K562 (cell line): ENCODE data around the gene SHC1. TPM values are rescaled to one million over a fixed set of nuclear protein-coding genes. Genes with fewer than 3 reads are reported as not detected.

Experiments used
- ATAC-seq: fragments of 200-7000 bp; cut with Tn5 transposase; 3 replicates; pipeline ENCODE4 v1.9.1; 2020; ENCODE audit warnings: moderate library complexity
- BruUV-seq: library from RNA; stranded (reverse); fragments of 400-500 nt; replicated peaks from 2 replicates; lab custom pipeline; 2021; lab: Mats Ljungman, UMichigan
- CTCF ChIA-PET: fragments of 300-600 bp; formaldehyde crosslinking; extraction: SDS; loops from one replicate; lab custom pipeline; 2021; ENCODE audit warnings: low intra/inter-chr PET ratio; lab: Yijun Ruan, JAX
- POLR2A ChIA-PET: fragments of 300-600, 350-650 bp; sonication (Branson Sonifier 250); formaldehyde crosslinking; extraction: SDS; loops from one replicate; lab custom pipeline; 2021; ENCODE audit warnings: antibody characterized with exemption, inconsistent platforms; lab: Yijun Ruan, JAX
- DNase-seq, 4 experiments: peaks; one replicate each; pipeline versions ENCODE4 v3.0.0 to v3.0.0-alpha.2; 2011 to 2018; ENCODE audit warnings: low spot score in 3 of 4, mixed read lengths in 3 of 4; ENCODE audit errors: extremely low read depth in 1 of 4
- FAIRE-seq: peaks from 2 replicates; lab custom pipeline; 2011; peaks lifted over from hg19 to GRCh38; lab: Jason Lieb, UNC
- H2AFZ ChIP-seq: 2 replicates; pipeline ENCODE4 v1.6.0; 2011; ENCODE audit warnings: low read depth, low read length, control low read depth, inconsistent platforms
- H3K27ac ChIP-seq: fragments of 200-600 bp; 3 replicates; pipeline ENCODE4 v1.8.0; 2011; ENCODE audit warnings: low read depth, mild to moderate bottlenecking, control low read depth, inconsistent platforms, low read length, moderate library complexity, mixed read lengths; ENCODE audit errors: extremely low read depth
- H3K27me3 ChIP-seq, 2 experiments: fragments of 300-600 bp in 1 of 2; 2 replicates in 1 of 2; 3 replicates in 1 of 2; pipeline versions ENCODE4 v1.6.0 to v1.8.0; 2011; ENCODE audit warnings: inconsistent platforms in 2 of 2, low read length in 2 of 2, mild to moderate bottlenecking in 1 of 2, mixed read lengths in 1 of 2, moderate library complexity in 1 of 2; ENCODE audit not compliant: control insufficient read depth in 2 of 2, insufficient read depth in 2 of 2
- H3K36me3 ChIP-seq: fragments of 300-600 bp; 3 replicates; pipeline ENCODE4 v1.8.0; 2011; ENCODE audit warnings: mild to moderate bottlenecking, low read length, inconsistent platforms; ENCODE audit not compliant: control insufficient read depth, insufficient read depth
- H3K4me1 ChIP-seq, 2 experiments: fragments of 200-600 bp in 1 of 2; replicated peaks in 1 of 2; 2 replicates in 1 of 2; 3 replicates in 1 of 2; pipeline versions ENCODE4 v1.5.1 to v1.8.0; 2011; ENCODE audit warnings: inconsistent platforms in 2 of 2, low read length in 2 of 2, mild to moderate bottlenecking in 1 of 2, mixed read lengths in 1 of 2, moderate library complexity in 1 of 2; ENCODE audit not compliant: control insufficient read depth in 2 of 2, insufficient read depth in 2 of 2
- H3K4me2 ChIP-seq: 2 replicates; pipeline ENCODE4 v1.6.1; 2011; ENCODE audit warnings: low read length, control low read depth, inconsistent platforms, mixed read lengths; ENCODE audit not compliant: insufficient read depth
- H3K4me3 ChIP-seq: fragments of 200-600 bp; sonication (generic), shearing (Covaris generic); 2 replicates; pipeline ENCODE4 v1.5.1; 2016; ENCODE audit warnings: control low read depth, inconsistent platforms
- H3K79me2 ChIP-seq: fragments of 200-600 bp; 3 replicates; pipeline ENCODE4 v1.8.0; 2011; ENCODE audit warnings: low read length, inconsistent platforms; ENCODE audit not compliant: control insufficient read depth, insufficient read depth
- H3K9ac ChIP-seq, 2 experiments: 2 replicates each; pipeline versions ENCODE4 v1.6.0 to v1.6.1; 2011; ENCODE audit warnings: low read depth in 2 of 2, low read length in 2 of 2, control low read depth in 1 of 2, inconsistent platforms in 1 of 2, mild to moderate bottlenecking in 1 of 2, mixed read lengths in 1 of 2; ENCODE audit not compliant: insufficient read depth in 1 of 2
- H3K9me1 ChIP-seq: one replicate; pipeline ENCODE4 v1.6.0; 2011; ENCODE audit warnings: inconsistent platforms, mild to moderate bottlenecking, low read length, moderate library complexity; ENCODE audit not compliant: control insufficient read depth, insufficient read depth
- H3K9me3 ChIP-seq: replicated peaks from 2 replicates; pipeline ENCODE4 v1.5.1; 2011; ENCODE audit warnings: low read depth, low read length, inconsistent platforms; ENCODE audit not compliant: control insufficient read depth, insufficient read depth
- H4K20me1 ChIP-seq: replicated peaks from 2 replicates; pipeline ENCODE4 v1.6.1; 2011; ENCODE audit warnings: low read length, inconsistent platforms, mixed read lengths; ENCODE audit not compliant: control insufficient read depth, insufficient read depth
- ADNP ChIP-seq: fragments of 200-800 bp; sonication (Bioruptor generic); IDR thresholded peaks from 2 replicates; pipeline ENCODE4 v1.6.1; 2016; ENCODE audit warnings: missing genetic modification characterization, missing compliant biosample characterization
- WGBS: fragments of 100-300 bp; shearing (Covaris generic); methylation state at CpG from one replicate; pipeline ENCODE4 v1.1.6; 2016; ENCODE audit warnings: low coverage, mixed read lengths; ENCODE audit not compliant: insufficient coverage; ENCODE audit errors: missing lambda C conversion rate; 5-methylcytosine and 5-hydroxymethylcytosine counted together
- in situ Hi-C: fragments of 300-500 bp; cut with MboI; formaldehyde crosslinking; loops from 4 replicates; pipeline ENCODE4 v1.15.0; 2018; ENCODE audit warnings: inconsistent platforms, mixed read lengths
- intact Hi-C: fragments of 100-400 bp; cut with micrococcal nuclease; formaldehyde crosslinking; loops from 2 replicates; pipeline ENCODE4 v1.14.2; 2022
- polyA plus RNA-seq, 8 experiments: library from polyadenylated mRNA; depleted of rRNA in 4 of 8; stranded (reverse) in 5 of 8; unstranded in 3 of 8; fragments of >200 nt; fragmentation: Nextera tagmentation in 2 of 8; fragmentation: Illumina TruSeq in 1 of 8; extraction: Ambion mirVana in 2 of 8; extraction: Trizol in 1 of 8; gene quantifications; 2 replicates each; pipeline versions ENCODE4 v1.2.1 to v1.2.3, GENCODE V29; 2011 to 2014; ENCODE audit warnings: inconsistent platforms in 1 of 8, missing spikeins in 1 of 8
- total RNA-seq, 7 experiments: library from RNA; depleted of rRNA in 6 of 7; stranded (reverse); fragments of >200 nt in 6 of 7; fragmentation: Illumina TruSeq in 2 of 7; extraction: Trizol in 2 of 7; gene quantifications; 2 replicates each; pipeline versions ENCODE4 v1.2.1 to v1.2.3, GENCODE V29; 2011 to 2021; ENCODE audit warnings: low replicate concordance in 1 of 7
- TF ChIP-seq, protein P1 (sequence below): fragments of 450-650 bp; IDR thresholded peaks from 2 replicates; pipeline ENCODE4 v1.6.1; 2018; ENCODE audit not compliant: partially characterized antibody

The SHC1 gene
- total and polyA plus RNA-seq, 9 of the 15 experiments (the other 6 are each of a cell fraction or from before 2014, with no cell fraction given): 4.1 to 113 (median 51.9) TPM

DNA sequence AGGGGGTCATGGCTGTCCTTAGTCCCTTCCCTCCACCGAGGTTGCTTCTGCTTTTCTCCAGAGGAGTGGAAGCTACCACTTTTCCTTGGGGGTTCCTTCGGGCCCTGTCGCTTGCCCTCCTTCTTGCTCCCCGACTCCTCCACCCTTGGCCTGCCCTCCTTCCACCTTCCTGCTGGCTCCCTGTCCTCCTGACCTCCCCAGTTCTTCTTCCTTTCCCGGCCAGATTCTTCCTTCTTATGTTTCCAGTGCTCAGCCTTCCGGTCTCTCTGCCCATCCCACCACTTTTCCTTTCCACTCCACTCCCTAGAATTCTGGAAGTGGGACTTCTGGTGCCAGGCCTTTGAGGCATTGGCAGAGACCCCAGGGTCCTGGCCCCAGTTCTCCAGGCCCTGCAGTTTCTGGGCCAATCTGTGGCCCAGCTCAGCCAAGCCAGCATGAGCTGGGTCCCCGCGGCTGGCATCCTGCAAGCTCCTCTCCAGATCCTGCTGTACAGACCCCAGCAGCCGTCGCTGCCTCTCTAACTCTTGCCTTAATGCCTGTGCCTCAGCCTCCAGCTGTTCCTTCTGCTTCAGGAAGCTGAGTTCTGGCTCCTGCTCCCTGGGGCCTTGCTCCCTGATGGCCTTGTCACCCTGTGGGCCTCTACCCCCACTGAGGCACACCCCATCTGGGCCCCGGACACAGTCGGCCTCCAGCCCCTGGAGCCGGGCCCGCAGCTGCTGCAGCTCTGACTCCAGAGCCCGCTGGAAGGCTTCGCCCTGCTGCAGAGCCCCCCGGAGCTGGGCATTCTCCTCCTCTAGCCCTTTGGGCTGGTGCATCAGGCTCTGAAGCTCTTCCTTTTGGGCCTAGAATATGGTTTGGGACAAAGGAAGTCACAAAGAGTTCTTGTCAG lies 24.3 kb downstream of the SHC1 start:
- Histone ChIP-seq H3K36me3 (no peaks in the 10 kb centered on the region; the same call in 2 of the 3 replicates), H3K9me1 (no peaks in the 10 kb centered on the region), H2AFZ (no peak overlapping the region)
- TF ChIP-seq ADNP (tag): no peak
- TF ChIP-seq, protein P1, sequence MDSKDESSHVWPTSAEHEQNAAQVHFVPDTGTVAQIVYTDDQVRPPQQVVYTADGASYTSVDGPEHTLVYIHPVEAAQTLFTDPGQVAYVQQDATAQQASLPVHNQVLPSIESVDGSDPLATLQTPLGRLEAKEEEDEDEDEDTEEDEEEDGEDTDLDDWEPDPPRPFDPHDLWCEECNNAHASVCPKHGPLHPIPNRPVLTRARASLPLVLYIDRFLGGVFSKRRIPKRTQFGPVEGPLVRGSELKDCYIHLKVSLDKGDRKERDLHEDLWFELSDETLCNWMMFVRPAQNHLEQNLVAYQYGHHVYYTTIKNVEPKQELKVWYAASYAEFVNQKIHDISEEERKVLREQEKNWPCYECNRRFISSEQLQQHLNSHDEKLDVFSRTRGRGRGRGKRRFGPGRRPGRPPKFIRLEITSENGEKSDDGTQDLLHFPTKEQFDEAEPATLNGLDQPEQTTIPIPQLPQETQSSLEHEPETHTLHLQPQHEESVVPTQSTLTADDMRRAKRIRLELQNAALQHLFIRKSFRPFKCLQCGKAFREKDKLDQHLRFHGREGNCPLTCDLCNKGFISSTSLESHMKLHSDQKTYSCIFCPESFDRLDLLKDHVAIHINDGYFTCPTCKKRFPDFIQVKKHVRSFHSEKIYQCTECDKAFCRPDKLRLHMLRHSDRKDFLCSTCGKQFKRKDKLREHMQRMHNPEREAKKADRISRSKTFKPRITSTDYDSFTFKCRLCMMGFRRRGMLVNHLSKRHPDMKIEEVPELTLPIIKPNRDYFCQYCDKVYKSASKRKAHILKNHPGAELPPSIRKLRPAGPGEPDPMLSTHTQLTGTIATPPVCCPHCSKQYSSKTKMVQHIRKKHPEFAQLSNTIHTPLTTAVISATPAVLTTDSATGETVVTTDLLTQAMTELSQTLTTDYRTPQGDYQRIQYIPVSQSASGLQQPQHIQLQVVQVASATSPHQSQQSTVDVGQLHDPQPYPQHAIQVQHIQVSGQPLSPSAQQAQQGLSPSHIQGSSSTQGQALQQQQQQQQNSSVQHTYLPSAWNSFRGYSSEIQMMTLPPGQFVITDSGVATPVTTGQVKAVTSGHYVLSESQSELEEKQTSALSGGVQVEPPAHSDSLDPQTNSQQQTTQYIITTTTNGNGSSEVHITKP: peak; percentile 72
- TF ChIP-seq, all 486 proteins: peak for 1
- Histone ChIP-seq H3K79me2 (no peaks in the 10 kb centered on the region), H4K20me1 (0 out of 2 replicates have a peak, but pooled peaks cover 3% of the 10 kb centered on the region), H3K4me3 (no peak overlapping the region), H3K4me2 (no peak overlapping the region), H3K27ac (no peak overlapping the region), H3K4me1 (peaks cover 25 to 50% of the 10 kb centered on the region in 2 experiments; a peak in 4 of 5 replicates), H3K9ac (peak overlapping the region in 1 of 2 experiments; percentile 69; a peak in 2 of 4 replicates), H3K27me3 (no peaks in the 10 kb centered on the region), H3K9me3 (no peaks in the 10 kb centered on the region)
- no TSS peak for BruUV-seq
- WGBS: 75% methylated on average over 17 of the region's 17 CpGs
- in situ Hi-C loops (no loop called here), intact Hi-C loops (no loop called here)
- no peak for FAIRE-seq
- no peak for ATAC-seq
- DNase-seq: no peak
- POLR2A ChIA-PET: interaction anchor here (0.6 to 1.0 kb wide), 4 partner anchors 8 to 49 kb away, joined by 3 to 4 read pairs (median 4); partner anchors contain the start of genes PBXIP1 and PMVK
- CTCF ChIA-PET: interaction anchor here (0.7 kb wide), 1 partner anchor 117 kb away, joined by 4 read pairs; no protein-coding TSS in a partner anchor
